ENCODE measurements around the gene THNSL1.

THNSL1 gene

DNA sequence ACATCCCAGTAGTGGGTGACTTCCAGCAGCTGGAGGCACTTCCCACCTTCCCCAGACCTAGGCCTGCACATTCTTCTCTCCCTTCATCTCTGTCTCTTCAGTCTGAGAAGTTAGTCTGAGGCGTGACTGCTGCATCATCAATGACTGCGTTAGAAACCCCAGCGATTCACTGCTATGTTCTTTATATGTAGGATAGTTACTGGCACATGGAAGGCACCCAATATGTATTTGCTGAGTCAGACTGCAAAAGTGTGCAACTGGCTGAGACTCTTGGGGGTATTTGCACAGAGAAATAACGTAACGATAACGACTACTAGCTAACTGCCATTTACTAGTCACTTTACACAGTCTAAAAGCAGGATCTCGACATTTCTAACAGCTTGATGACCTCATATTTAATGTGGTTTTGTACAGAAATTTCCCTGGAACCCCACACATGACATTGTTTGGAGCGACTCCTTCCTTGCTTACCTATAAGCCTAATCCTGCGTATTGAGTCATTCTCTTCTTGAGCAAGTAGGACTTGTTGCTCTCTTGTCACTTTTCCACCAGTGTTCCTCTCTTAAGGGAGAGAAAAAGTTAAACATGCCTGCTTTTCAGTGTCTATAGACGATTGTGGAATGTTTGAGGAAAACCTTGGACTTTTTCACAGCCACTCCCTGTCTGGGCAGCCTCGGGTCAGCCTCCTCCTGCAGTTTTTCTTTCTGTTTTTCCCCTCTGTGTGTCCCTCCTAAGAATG is 45.5 kb downstream of the THNSL1 start:
- no peak for DNase-seq

DNA sequence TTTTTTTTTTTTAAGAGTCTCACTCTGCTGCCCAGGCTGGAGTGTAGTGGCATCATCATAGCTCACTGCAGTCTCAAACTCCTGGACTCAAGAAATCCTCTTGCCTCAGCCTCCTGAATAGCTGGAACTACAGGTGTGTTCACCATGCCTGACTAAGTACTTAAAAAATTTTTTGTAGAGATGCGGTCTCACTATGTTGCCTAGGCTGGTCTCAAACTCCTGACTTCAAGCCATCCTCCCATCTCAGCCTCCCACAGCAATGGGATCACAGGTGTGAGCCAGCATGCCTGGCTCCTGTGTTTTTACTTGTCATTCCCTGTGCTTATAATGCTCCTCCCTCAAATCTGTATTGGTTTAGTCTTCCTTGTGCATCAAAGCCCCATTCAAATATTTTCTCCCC is 46.7 kb downstream of the THNSL1 start:
- DNase-seq = no peak

DNA sequence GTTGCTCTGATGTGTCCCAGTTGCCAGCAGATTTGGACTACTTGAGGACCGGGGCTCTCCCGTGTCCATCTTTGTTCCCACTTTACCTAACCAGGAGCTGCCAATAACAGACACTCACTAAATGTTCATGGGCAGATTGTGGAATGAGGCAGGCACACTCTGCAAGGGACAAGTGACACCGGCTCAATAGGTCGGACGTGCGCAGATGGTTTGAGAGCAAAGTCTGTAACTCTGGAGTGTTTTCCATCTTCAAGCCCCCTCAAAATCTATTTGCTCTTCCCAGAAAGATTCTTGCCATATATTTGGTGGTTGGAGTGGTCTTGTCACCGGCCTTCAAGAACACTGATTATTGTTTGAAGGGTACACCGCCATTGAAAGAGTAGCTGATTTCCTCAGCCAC is 47.2 kb downstream of the THNSL1 start:
- DNase-seq = no peak

DNA sequence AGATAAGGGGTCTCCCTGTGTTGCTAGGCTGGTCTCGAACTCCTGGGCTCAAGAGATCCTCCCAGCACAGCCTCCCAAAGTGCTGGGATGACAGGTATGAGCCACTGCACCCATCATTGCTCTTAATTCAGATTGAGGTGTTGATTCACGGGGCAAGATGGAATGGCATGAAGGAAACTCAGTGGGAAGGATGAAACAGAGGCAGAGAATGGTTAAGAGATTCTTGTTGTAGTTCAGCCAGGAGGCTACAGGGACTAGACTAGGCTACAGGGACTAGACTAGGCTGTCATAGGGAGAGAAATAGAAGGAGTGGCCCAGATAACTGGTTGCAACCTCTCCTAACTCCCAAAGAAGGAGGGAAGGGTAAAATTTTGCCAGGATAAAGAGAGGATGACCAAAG is 48.0 kb downstream of the THNSL1 start:
- no peak for DNase-seq

DNA sequence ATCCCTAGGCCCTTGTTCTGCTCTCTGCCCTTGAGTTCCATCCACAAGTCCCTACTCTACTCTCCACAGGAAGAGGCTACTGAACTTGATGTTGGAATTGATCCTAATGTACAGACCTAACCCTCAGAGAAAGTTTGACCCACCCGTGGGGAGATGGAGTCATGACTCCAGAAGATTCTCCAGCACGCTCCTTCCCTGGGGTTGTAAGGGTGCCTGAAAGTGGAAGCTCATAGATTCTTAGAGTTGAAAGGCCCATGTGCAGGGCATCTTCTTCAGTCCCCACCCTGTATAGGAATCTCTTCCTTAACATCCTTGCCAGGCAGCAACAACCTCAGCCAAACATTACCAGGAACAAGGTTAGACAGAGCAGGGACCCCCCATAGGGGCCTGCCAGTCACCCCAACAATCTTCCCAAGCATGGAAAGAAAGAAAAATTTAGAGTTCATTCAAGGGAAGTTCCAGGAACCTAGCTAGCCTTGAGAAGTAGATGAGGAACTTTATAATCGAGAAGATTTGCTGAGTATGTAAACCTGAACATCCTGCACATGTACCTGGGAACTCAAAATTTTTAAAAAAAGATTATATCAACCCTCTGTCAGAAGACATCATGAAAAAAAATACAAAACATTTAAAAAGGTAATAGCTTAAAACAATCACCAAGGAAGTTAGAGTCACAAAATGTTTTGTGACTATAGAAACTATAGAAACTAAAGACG is 49.5 kb downstream of the THNSL1 start:
- no peak for DNase-seq

DNA sequence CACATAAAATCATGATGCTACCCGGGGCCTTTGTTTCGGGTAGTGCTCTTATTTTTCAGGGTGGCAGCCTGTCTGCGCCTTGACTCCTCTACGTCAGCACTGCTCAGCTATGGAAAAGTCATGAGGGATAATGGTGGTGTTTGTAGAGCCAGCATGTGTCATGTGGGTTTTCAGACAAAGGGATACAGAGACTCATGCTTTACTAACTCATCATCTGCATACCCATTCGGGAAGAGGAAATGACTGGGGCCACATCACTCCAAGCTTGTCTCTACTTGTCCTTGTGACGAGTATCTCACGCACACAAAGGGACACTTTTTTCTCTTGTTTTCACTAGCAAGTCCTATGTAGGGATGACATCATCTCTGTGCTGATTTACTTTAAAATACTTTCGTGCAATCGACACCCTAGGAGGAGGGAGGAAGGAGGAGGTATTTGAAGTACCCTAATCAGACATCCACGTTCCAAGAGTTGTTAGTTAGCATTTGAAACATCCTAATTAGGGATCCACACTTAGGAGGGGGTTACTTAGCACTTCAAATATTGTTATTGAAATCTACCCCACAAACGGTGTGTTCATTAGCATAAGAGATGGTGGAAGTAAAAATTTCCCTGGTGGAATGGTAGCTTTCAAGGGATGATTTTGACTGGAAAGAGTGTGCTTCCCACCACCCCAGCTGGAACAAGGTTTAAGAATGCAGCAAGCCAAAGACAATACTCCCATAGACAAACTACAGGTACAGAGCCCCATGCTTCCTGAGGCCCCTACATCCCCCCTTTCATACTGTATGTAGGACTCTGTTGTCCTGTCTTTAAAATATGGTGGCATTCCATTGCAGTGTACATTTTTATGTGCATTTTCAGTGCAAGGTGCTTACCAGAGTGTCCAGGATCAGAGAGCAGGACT is 52.0 kb downstream of the THNSL1 start:
- no peak for DNase-seq

DNA sequence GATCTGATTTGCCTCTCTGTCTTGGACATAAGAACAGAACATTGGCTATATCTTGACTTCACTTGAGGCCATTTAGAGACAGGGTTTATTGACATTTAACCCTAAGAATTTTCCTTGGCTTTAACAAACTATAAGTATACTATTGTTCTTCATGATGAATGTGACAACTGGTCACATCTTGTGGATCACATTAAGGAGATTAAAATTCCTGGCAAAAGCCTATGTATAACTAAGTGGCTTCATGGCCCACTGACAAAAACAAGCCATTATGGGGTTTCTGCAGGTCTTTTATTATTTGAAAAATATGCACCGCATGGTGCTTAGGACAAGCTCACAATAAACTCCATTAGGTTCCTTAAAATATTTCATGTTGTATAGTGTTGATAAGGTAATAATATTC is 54.8 kb downstream of the THNSL1 start:
- no peak for DNase-seq

DNA sequence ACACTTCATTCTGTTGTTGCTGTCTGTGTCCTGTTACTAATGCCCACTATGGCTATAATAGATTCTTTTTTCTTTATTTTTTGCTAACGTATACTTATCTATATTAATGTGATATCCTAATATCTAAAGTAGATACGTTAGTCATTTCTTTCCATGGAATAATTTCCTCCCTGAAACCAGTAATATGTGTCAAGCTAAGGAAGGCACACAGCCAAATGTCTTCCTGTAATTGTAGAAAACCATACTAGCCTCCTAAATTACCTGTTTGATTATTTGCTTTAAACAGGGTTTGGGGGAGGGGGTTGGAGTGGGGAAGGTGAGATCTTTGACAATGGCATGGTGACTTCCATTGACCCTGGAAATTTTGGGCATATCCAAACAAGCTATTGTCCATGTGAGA is 56.4 kb downstream of the THNSL1 start:
- no peak for DNase-seq

DNA sequence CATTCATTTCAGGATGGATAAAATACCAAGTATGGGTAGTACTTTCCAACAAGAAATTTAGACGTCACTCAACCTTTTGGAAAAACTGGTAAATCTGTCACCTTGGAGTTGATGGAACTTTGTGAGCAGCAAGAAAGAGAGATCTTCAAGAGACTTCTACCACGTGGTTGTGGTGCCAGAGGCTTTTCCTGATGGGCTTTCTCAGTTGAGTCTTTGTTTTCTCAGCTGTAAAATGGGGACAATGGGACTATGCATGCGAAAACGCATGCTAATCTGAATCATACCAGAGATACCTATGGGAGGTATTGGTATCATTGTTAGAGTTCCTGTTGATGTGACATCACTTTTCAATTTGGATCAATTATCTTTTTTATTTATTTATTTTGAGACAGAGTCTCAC is 59.4 kb downstream of the THNSL1 start:
- no peak for DNase-seq

Data from T-helper 1 cell (primary cell).